Measurements from ENCODE around the gene PCDHA13. TPM values are rescaled to one million over a fixed set of nuclear protein-coding genes. Genes with fewer than 3 reads are reported as not detected.

PCDHA13 gene
- total RNA-seq (2012; rRNA removed) (not detected in 2 replicates), polyA plus RNA-seq (2012; rRNA removed) (not detected in 2 replicates), Bru-seq, nascent RNA (percentile 18 among the genes with signal in this experiment), BruChase-seq, experiment 1, labeled RNA remaining after a 6-hour chase (not detected), BruChase-seq, experiment 2, labeled RNA remaining after a 2-hour chase (percentile 25 among the genes with signal in this experiment)
- polyA plus RNA-seq (2012; cell fraction: cytosol; rRNA removed), result not detected in 2 replicates
- polyA plus RNA-seq (2012; cell fraction: nucleus; rRNA removed; ENCODE audit: low replicate concordance), result not detected in 2 replicates
- long read RNA-seq, result 0 reads

- Histone ChIP-seq H3K14ac (replicated peaks; ENCODE audit: low read depth, low read length) (no peak within 1 kb of the TSS), H3K56ac (ENCODE audit: extremely low read depth, insufficient read depth, low read length) (no peak within 1 kb of the TSS), H3K4ac (ENCODE audit: low read depth, low read length) (no peak within 1 kb of the TSS), H3K4me3 (ENCODE audit: insufficient read depth, low read depth, low read length) (no peak within 1 kb of the TSS), H3K36me3 (ENCODE audit: control insufficient read depth, insufficient read depth, low read length) (no peaks in the 10 kb centered on the region), H3K27ac (ENCODE audit: insufficient read depth, low read length) (no peak within 1 kb of the TSS), H4K8ac (ENCODE audit: low read depth in 2 of 2, low read length in 2 of 2) (no peak within 1 kb of the TSS), H2BK15ac (ENCODE audit: low read depth, low read length) (no peak within 1 kb of the TSS), H4K91ac (ENCODE audit: insufficient read depth, low read depth, low read length) (no peak within 1 kb of the TSS), H3K4me1 (ENCODE audit: control insufficient read depth, insufficient read depth, low read length) (no peaks in the 10 kb centered on the region), H4K20me1 (ENCODE audit: insufficient read depth, low read length) (no peaks in the 10 kb centered on the region), H3K27me3 (ENCODE audit: control insufficient read depth, insufficient read depth, low read length) (no peaks in the 10 kb centered on the region), H2BK20ac (ENCODE audit: low read depth, low read length) (no peak within 1 kb of the TSS), H3K23ac (ENCODE audit: low read depth, low read length) (no peak within 1 kb of the TSS), H2BK5ac (ENCODE audit: low read depth, low read length, poor library complexity, severe bottlenecking) (no peak within 1 kb of the TSS), H3K4me2 (ENCODE audit: low read depth, low read length) (no peak within 1 kb of the TSS), H3K18ac (ENCODE audit: low read depth, low read length) (no peak within 1 kb of the TSS), H2AK9ac (replicated peaks; ENCODE audit: low read depth, low read length, poor library complexity) (no peak within 1 kb of the TSS), H3K79me1 (ENCODE audit: low read depth in 1 of 2, low read length in 2 of 2) (no peaks in the 10 kb centered on the region), H2AFZ (replicated peaks; ENCODE audit: low read length, poor library complexity) (no peak within 1 kb of the TSS), H3K9me3 (ENCODE audit: control insufficient read depth, insufficient read depth, low read length) (peaks cover 28% of the 10 kb centered on the region), H2AK5ac (ENCODE audit: low read depth, low read length) (no peak within 1 kb of the TSS), H3K9me1 (ENCODE audit: insufficient read depth, low read length) (no peaks in the 10 kb centered on the region), H4K5ac (ENCODE audit: low read depth, low read length) (no peak within 1 kb of the TSS), H3K9ac (ENCODE audit: low read depth, low read length) (no peak within 1 kb of the TSS), H2BK120ac (ENCODE audit: low read depth, low read length) (no peak within 1 kb of the TSS)
- no peak for ATAC-seq (ENCODE audit: low read depth)
- dilution Hi-C loops (cut with HindIII; ENCODE audit: low sequenced_read_pairs, unreplicated experiment), result no loop called here
- no TSS peak for BruUV-seq (replicated peaks)
- intact Hi-C loops (cut with micrococcal nuclease), result no loop called here
- DNase-seq, result no peak
- ChIA-PET POLR2A (ENCODE audit: unreplicated experiment) (no interaction called here), CTCF (no interaction called here)
- no peak for TF ChIP-seq NFE2L2 (IDR thresholded peaks at IDR 0.05; ENCODE audit: low read depth, low read length)
- in situ Hi-C loops (cut with MboI; ENCODE audit: low sequenced_read_pairs), result no loop called here
- 17% methylated on average over 3 of the region's 35 CpGs; no CpG with 5 or more reads in 1 of the 2 experiments for WGBS, 2 experiments (ENCODE audit: extremely low coverage in 2 of 2, insufficient read length in 1 of 2)
Observed at GRCh38 chr5:140881889-140882590, at the start of gene PCDHA13. Gene PCDHA13 (plus strand): TSS chr5:140882124. CDS start chr5:140882269, 145 bp downstream.

Measured in IMR-90 (cell line).